ENCODE data around the gene HDAC4.

GRCh38 chr2:239130786-239131325, 270.0 kb downstream of the HDAC4 start:
- TF ChIP-seq POLR2A (IDR thresholded peaks at IDR 0.05) (no peak), CTCF (IDR thresholded peaks at IDR 0.05) (no peak)
